Heart right ventricle (tissue), 16 donors: ENCODE results near the gene NNT. TPM values are rescaled to one million over a fixed set of nuclear protein-coding genes. Genes with fewer than 3 reads are reported as not detected.
A peak's percentile ranks its signal among the peaks of the same experiment; 100 is the strongest.

Experiments
- ATAC-seq, 8 donors: fragments of 200-7000 bp; cut with Tn5 transposase; one replicate each; pipeline ENCODE4 v1.9.1; 2020; ENCODE audit warnings: mild to moderate bottlenecking in 8 of 8, moderate library complexity in 8 of 8, moderate number of reproducible peaks in 1 of 8
- DNase-seq, 2 donors: peaks; one replicate each; pipeline ENCODE4 v3.0.0-alpha.2; 2020
- H3K27ac ChIP-seq, 10 donors: fragments of 200-600 bp; sonication (generic) in 2 of 10; one replicate each; pipeline versions ENCODE4 v1.5.0 to v1.8.0; 2020 to 2022; ENCODE audit warnings: mild to moderate bottlenecking in 3 of 10
- H3K27me3 ChIP-seq, 7 donors: fragments of 200-600 bp; one replicate each; pipeline ENCODE4 v1.8.0; 2021 to 2022; ENCODE audit warnings: mild to moderate bottlenecking in 2 of 7
- H3K36me3 ChIP-seq, 9 donors: fragments of 200-600 bp; sonication (generic) in 1 of 9; one replicate each; pipeline versions ENCODE4 v1.5.0 to v1.8.0; 2020 to 2022; ENCODE audit warnings: mild to moderate bottlenecking in 2 of 9
- H3K4me1 ChIP-seq, 9 donors: fragments of 200-600 bp; sonication (generic) in 1 of 9; one replicate each; pipeline versions ENCODE4 v1.5.0 to v1.8.0; 2020 to 2022; ENCODE audit warnings: mild to moderate bottlenecking in 4 of 9
- H3K4me3 ChIP-seq, 10 donors: fragments of 200-600 bp; sonication (generic) in 2 of 10; one replicate each; pipeline versions ENCODE4 v1.5.0 to v1.8.0; 2020 to 2022; ENCODE audit warnings: mild to moderate bottlenecking in 7 of 10, moderate library complexity in 2 of 10
- H3K9me3 ChIP-seq, 11 donors: fragments of 200-600 bp in 10 of 11; sonication (generic) in 2 of 11; one replicate each; pipeline versions ENCODE4 v1.5.0 to v1.8.0; 2013 to 2022; ENCODE audit warnings: mild to moderate bottlenecking in 2 of 11, control low read depth in 1 of 11, moderate library complexity in 1 of 11
- WGBS, 2 donors: extraction: QIAGEN DNeasy Blood & Tissue Kit; methylation state at CpG; one replicate each; pipeline ENCODE4 v1.1.7; 2013; ENCODE audit warnings: inconsistent platforms in 1 of 2; 5-methylcytosine and 5-hydroxymethylcytosine counted together
- intact Hi-C, 10 donors: fragments of 100-400 bp; cut with DNase I; formaldehyde crosslinking; loops; one replicate each; pipeline versions ENCODE4 v1.11.1 to v1.14.2; 2022
- polyA plus RNA-seq, 2 donors: library from polyadenylated mRNA; stranded (reverse); fragments of 200-250 nt; gene quantifications; one replicate each; pipeline ENCODE4 v1.2.3, GENCODE V29; 2013
- total RNA-seq, 10 donors: library from RNA; stranded (reverse); fragmentation: NEBNext Ultra II Directional in 3 of 10; extraction: Animal tissue kit (Norgen Biotek cat#: 25700) in 3 of 10; gene quantifications; one replicate each; pipeline versions ENCODE4 v1.2.1 to v1.2.4, GENCODE V29; 2021 to 2023
- TF ChIP-seq, protein P1 (sequence below), 9 donors: fragments of 200-600 bp; sonication (generic) in 2 of 9; IDR thresholded peaks; one replicate each; pipeline versions ENCODE4 v1.5.0 to v1.8.0; 2021 to 2022; ENCODE audit warnings: antibody characterized with exemption in 9 of 9, mild to moderate bottlenecking in 5 of 9, moderate library complexity in 1 of 9
- donor health status: Arrhythmogenic right ventricular cardiomyopathy.
- donor health status: ischemic (EF 13 %, LVEDD 7.1; RV severe dilation, severe dysfunction).
- donor health status: healthy with polysubstance abuse.
- donor health status: DM: no; HTN: yes; CAD: no.
- donor health status: DM: no; HTN: no; CAD: no.
- donor health status: ischemic (EF 25% LVEDD 6.9; RV normal size, moderate dysfunction).
- donor health status: ischemic (EF 25% LVEDD 5.7; RV mildly dilated, moderate dysfunction).
- donor health status: healthy.
- donor health status: DM: yes; HTN: yes; CAD: no.
- donor health status: Ischemic cardiomyopathy.
- donor health status: ischemic (EF 35%, LVEDD 5.7; RV mildly dilated, moderate dysfunction).
- donor health status: nonischemic (EF 11% LVEDD 7.7; RV severe dilation, severe dysfunction).
- donor health status: DM: yes; HTN: yes; CAD: no.
- donor health status: PGD.
- donor health status: ischemic (EF 29% LVEDD 5.4; RV normal size, mild dysfunction).
- donor health status: nonischemic (EF 23%, LVEDD 6.1; RV moderate dilation, normal function).

Gene NNT
- total and polyA plus RNA-seq, 12 donors, result 40.8 to 731 (median 609) TPM

DNA sequence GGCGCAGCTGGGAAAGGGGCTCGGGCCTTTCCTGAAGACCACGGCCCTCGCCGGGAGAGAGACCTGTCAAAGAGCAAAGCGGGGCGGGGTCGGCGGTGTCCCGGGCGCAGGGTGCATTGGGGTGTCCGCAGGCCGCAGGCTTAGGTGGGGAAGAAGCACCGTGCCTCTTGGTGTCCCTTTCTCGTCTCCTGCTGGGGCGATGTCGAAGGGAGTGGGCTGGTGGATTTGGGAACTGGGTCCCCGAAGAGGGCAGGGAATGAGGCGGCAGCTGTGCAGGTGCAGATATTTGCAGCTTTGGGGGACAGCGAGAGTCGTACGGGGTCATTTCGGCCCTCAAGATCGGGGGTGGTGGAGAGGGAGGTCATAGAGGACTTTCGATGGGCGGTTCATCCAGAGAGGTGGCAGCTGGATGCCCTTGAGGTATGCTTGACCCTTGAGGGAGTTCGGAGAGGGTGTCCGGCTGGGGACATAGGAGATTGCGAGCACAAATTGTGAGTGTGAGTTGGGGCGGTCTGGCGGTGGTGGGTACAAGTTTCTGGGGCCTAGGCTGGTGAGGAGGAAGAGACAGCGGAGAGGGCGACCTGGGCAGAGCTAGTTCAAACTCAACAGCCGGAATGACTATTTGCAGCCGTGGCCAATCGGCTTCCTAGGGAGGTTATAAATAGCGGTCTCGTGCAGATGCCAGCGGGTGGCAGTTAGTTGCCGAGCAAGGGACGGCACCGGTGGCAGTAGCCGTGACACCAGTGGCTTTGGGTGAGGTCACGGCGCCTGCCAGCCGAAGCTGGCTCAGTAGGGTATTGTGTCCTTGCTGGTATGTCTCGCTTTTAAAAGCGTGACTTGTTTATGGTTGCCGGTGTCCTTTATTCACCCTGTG is 601 bp downstream of the NNT start:
- H3K4me1 ChIP-seq, result peaks cover 0 to 70% (median 37%) of the 10 kb centered on the region in 9 donors
- peak overlapping the region; percentile 50 to 93 (median 74) for H3K4me3 ChIP-seq
- peak; percentile 66 to 88 (median 82) for ATAC-seq
- WGBS, 2 donors, result 3 to 4% methylated on average over 49 of the region's 49 CpGs
- H3K27ac ChIP-seq, result peak overlapping the region; percentile 93 to 99 (median 96)
- DNase-seq, result peak; percentile 77 to 83
- no peaks in the 10 kb centered on the region for H3K27me3 ChIP-seq
- intact Hi-C loops, result loop anchor here in 9 of 10 donors (2.0 to 10.0 kb wide), 4 partner anchors 47 to 121 kb away; partner anchors contain the start of genes PAIP1 (in 8 of the 9) and TMEM267 (in 1 of the 9)
- TF ChIP-seq, protein P1, sequence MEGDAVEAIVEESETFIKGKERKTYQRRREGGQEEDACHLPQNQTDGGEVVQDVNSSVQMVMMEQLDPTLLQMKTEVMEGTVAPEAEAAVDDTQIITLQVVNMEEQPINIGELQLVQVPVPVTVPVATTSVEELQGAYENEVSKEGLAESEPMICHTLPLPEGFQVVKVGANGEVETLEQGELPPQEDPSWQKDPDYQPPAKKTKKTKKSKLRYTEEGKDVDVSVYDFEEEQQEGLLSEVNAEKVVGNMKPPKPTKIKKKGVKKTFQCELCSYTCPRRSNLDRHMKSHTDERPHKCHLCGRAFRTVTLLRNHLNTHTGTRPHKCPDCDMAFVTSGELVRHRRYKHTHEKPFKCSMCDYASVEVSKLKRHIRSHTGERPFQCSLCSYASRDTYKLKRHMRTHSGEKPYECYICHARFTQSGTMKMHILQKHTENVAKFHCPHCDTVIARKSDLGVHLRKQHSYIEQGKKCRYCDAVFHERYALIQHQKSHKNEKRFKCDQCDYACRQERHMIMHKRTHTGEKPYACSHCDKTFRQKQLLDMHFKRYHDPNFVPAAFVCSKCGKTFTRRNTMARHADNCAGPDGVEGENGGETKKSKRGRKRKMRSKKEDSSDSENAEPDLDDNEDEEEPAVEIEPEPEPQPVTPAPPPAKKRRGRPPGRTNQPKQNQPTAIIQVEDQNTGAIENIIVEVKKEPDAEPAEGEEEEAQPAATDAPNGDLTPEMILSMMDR (IDR thresholded peaks at IDR 0.05), result no peak
- peaks cover 0 to 19% (median 0%) of the 10 kb centered on the region in 9 donors for H3K36me3 ChIP-seq
- no peaks in the 10 kb centered on the region for H3K9me3 ChIP-seq

DNA sequence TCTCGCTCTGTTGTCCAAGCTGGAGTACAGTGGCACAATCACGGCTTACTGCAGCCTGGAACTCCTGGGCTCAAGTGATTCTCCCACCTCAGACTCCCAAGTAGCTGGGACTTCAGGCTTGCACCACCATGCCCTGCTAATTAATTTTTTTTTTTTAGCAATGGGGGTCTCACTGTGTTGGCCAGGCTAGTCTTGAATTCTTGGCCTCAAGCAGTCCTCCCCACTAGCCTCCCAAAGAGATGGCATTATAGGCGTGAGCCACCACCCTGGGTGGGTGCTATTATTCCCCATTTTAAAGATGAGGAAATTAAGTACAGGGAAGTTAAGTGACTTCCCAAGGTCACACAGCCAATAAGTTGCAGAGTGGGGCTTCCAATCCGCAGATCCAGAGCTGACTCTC is 1.7 kb downstream of the NNT start:
- 73 to 76% methylated on average over 4 of the region's 4 CpGs for WGBS, 2 donors

DNA sequence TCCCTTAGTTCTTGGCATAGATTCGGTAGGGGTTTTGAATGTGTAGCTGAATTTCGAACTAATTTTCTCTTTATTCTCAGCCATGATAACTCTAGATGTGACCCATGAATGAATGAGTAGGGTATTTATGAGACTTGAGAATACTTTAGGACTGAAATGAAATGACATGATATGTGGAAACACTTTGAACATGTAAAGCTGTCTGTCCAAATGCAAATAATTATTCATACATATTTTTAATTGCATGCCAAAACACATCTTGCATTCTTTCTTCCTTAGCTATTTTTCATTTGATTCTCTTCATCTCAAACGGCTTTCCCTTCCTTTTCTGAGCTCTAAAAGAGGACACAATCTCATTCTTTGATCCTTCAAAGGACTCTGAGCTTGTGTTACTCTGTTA is 3.4 kb downstream of the NNT start:
- no peak overlapping the region for H3K4me3 ChIP-seq
- DNase-seq (no peak), ATAC-seq (no peak)
- H3K27me3 ChIP-seq, result no peaks in the 10 kb centered on the region
- H3K9me3 ChIP-seq, result no peaks in the 10 kb centered on the region
- H3K27ac ChIP-seq, result peak overlapping the region in 3 of 10 donors; percentile 35 to 48 (median 45)
- H3K36me3 ChIP-seq, result peaks cover 0 to 44% (median 11%) of the 10 kb centered on the region in 9 donors
- intact Hi-C loops, result loop anchor here in 2 of 10 donors (10.0 kb wide), 1 partner anchor 52 kb away; the partner anchor contains the start of gene PAIP1 (in 2 of the 2)
- WGBS, 2 donors, result 67 to 75% methylated on average over 3 of the region's 3 CpGs
- peaks cover 0 to 67% (median 24%) of the 10 kb centered on the region in 9 donors for H3K4me1 ChIP-seq
- TF ChIP-seq, protein P1 (IDR thresholded peaks at IDR 0.05), result no peak

More for the DNA sequence above, 1.7 kb downstream of the NNT start:
- no peaks in the 10 kb centered on the region for H3K27me3 ChIP-seq
- H3K27ac ChIP-seq, result peak overlapping the region; percentile 93 to 99 (median 96)
- intact Hi-C loops, result loop anchor here in 3 of 10 donors (5.0 to 10.0 kb wide), 2 partner anchors 50 to 122 kb away; partner anchors contain the start of genes PAIP1 (in 2 of the 3) and TMEM267 (in 1 of the 3)
- DNase-seq (no peak), ATAC-seq (no peak)
- peaks cover 0 to 30% (median 4%) of the 10 kb centered on the region in 9 donors for H3K36me3 ChIP-seq
- TF ChIP-seq, protein P1 (IDR thresholded peaks at IDR 0.05), result no peak
- no peaks in the 10 kb centered on the region for H3K9me3 ChIP-seq
- H3K4me1 ChIP-seq, result peaks cover 0 to 79% (median 37%) of the 10 kb centered on the region in 9 donors
- peak overlapping the region in 7 of 10 donors; percentile 67 to 93 (median 73) for H3K4me3 ChIP-seq

DNA sequence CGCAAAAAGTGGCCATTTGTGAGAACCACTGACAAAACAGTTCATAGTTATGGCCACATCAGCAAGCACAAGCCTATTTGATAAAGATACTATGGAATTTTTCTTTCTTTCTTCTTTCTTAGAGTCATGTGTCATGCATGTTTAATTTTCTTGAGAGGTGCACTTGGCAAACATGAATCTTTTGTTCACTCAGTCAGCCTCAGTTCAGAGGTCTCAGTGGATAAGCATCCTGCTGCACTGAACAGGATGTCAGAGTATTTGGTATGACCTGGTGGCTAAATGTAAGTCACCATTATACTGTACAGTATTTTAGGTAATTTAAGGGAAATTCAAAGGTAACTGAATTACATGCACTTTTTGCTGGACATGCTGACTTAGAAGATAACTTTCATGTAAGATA is 5.4 kb downstream of the NNT start:
- intact Hi-C loops, result loop anchor here in 2 of 10 donors (10.0 kb wide), 1 partner anchor 54 kb away; the partner anchor contains the start of gene PAIP1 (in 2 of the 2)
- ATAC-seq, result no peak
- H3K4me3 ChIP-seq, result no peak overlapping the region
- no peaks in the 10 kb centered on the region for H3K27me3 ChIP-seq
- peaks cover 0 to 65% (median 18%) of the 10 kb centered on the region in 9 donors for H3K36me3 ChIP-seq
- H3K4me1 ChIP-seq, result peaks cover 0 to 68% (median 16%) of the 10 kb centered on the region in 9 donors
- DNase-seq, result no peak
- WGBS, 2 donors, result 73 to 85% methylated on average over 1 of the region's 1 CpG
- H3K27ac ChIP-seq, result peak overlapping the region in 1 of 10 donors; percentile 45
- TF ChIP-seq, protein P1 (IDR thresholded peaks at IDR 0.05), result no peak
- no peaks in the 10 kb centered on the region for H3K9me3 ChIP-seq
